Measurements from ENCODE around the gene CHIC2.
A peak's percentile ranks its signal among the peaks of the same experiment; 100 is the strongest.

CHIC2 gene

DNA sequence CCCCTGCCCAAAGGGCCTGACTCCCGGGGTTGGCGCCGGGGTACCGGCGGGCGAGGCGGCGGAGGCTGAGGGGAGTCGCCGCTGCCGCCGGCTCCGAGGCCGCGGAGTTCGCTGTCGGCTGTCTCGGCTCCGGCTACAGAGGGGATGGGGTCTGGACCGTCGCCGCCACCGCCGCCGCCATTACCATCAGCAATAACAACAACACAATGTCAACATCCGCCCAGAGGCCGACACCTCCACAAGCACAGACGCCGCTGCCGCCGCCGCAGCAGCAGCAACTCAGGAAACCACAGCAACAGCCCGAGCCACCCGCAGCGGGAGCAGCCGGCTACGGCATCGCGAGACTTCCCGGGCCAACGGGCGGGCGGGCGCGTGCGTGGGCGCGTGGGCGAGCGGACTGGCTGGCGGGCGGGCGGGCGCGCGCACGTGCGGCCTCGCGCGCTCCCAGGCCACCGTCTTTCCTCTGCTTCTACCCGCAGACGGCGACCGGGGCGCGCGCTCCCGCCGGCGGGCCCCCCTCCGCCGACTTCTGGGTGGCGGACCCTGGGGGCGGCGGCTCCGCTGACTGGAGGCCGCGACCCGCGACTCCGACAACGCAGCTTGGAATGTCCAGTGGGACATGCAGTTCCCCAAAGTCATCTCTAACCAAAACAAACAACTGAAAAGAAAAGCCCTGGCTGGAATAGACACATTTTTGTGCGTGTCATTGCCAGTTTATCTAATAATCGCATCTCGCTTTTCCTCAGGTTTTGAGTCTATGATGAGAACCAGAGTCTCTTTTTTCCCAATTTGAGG lies at the start of gene CHIC2:
Gene CHIC2 (minus strand): TSS at position 289 of the 795 bp plus-strand sequence. CDS start 305 bp downstream, outside the sequence.
- DNase-seq = peak; percentile 87

DNA sequence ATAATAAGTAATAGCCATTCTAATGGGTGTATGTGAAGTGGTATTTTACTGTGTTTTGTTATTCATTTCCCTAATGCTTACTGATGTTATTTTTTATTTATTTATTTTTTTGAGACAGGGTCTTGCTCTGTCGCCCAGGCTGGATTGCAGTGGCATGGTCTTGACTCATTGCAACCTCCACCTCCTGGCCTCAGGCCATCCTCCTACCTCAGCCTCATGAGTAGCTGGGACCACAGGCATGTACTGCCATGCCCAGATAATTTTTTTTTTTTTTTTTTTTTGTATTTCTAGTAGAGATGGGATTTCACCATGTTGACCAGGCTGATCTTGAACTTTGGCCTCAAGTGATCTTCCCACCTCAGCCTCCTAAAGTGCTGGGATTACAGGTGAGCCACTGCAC lies 48.8 kb upstream of the CHIC2 start:
- peak; percentile 32 for DNase-seq

GRCh38 chr4:54110019-54110416 lies 45.6 kb upstream of the CHIC2 start:
- DNase-seq = no peak

GRCh38 chr4:54109241-54110018 lies 45.0 kb upstream of the CHIC2 start:
- no peak for DNase-seq

GRCh38 chr4:54107951-54108748 lies 43.7 kb upstream of the CHIC2 start:
- no peak for DNase-seq

GRCh38 chr4:54104907-54105306 lies 40.5 kb upstream of the CHIC2 start:
- DNase-seq = no peak

- no peak for DNase-seq
These were observed 38.8 kb upstream of the CHIC2 start for GRCh38 chr4:54103190-54103574.

DNA sequence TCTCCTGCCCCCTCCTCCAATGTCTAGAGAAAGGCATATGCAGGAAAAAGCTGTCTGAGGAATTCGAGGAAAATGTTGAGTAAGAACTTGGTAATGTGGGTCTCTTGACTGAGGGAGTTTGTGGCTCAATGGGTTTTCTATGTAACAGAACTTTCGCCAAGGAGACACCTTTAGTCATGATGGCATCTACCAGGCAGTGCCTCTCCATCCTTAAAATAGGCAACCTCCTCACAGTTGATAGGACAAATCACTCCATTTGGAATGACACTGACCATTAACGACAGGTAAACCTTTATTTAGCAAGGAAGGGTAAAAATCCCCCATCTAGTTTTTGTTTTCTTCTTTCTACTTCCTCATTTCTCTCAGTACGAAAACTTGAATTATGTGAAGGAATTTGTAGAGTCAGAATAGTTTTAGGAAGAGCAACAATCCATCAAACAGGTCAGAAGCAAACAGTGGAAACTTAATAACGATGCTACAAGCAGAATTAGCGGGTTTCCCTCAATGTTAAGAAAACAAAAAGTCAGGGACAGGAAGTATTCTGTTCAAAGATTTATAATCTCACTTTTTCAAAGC lies 38.2 kb upstream of the CHIC2 start:
- no peak for DNase-seq

DNA sequence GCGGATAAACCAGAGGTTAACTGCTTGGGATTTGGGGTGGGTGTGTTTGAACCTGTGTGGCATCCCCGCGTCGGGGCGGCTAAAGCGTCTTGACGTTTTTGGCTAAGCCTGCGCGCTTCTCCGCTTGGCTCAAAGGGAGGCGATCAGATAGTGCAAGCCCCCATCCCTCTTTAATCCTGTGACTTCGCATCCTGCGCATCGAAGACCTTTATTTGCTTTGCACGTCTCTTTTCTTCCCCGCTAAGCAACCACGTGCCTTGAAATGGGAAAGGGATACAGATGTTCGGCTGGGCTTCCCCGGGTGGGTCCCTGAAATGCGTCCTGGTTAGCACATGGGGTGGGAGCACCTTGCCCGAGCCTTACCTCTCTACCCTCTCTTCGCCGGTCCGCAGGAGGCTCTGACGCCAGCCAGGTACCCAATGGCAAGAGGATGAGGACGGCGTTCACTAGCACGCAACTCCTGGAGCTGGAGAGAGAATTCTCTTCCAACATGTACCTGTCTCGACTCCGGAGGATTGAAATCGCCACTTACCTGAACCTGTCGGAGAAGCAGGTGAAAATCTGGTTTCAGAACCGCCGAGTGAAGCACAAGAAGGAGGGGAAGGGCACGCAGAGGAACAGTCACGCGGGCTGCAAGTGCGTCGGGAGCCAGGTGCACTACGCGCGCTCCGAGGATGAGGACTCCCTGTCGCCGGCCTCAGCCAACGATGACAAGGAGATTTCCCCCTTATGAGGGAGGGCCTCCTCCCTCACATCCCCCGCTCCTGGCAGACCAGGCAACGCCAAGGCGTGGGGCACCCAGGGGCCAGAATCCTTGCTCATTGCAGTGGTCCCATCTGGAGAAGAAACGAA lies 37.0 kb upstream of the CHIC2 start:
- DNase-seq = no peak

GRCh38 chr4:54100595-54101189 lies 36.3 kb upstream of the CHIC2 start:
- no peak for DNase-seq

- no peak for DNase-seq
These were observed 35.6 kb upstream of the CHIC2 start, which contains the start of gene GSX2 for GRCh38 chr4:54099748-54100574. GSX2 (plus strand) TSS chr4:54100163; CDS start chr4:54100345, 182 bp downstream.

DNA sequence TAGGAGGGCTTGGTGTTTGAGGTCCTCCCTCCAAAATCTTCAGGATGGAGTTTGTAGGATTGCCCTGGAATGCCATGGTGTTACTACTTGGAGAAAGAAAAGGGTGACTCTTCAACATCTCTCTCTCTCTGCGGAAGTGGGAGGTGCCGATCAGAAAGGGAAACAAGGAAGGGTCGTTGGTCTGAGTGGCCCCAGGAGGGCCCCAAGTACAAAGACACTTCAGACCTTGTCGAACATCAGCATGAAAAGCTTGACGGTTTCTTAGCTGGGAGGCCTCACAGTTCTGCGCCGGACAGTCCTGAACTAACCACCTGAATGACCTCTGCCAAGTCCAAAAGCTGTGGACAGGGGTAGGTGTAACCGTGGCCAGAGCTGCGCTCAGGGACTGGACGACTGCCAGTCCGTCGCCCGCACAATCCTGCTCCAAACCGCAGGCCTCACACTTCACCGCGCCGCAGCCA lies 34.9 kb upstream of the CHIC2 start:
- no peak for DNase-seq

- DNase-seq = no peak
These were observed 34.0 kb upstream of the CHIC2 start for GRCh38 chr4:54098375-54098774.

DNA sequence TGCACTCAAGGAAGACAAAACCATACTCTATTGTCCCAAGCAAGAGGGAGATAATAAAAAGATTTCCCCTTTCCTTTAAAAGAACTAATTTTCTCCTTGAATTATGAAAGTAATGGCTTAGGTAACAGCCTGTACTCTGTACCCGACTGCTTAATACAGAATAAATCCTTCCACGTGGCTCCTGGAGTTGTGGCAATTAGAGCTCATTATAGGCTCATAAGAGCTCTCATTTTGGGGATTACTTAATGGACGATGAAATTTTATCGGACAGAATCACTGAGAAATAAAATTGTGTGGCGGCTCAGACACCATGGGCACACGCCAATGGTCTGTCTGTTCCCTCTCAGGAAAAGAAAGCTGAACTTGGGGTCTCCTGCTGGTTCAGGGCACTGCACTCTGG lies 32.7 kb upstream of the CHIC2 start:
- DNase-seq = no peak

DNA sequence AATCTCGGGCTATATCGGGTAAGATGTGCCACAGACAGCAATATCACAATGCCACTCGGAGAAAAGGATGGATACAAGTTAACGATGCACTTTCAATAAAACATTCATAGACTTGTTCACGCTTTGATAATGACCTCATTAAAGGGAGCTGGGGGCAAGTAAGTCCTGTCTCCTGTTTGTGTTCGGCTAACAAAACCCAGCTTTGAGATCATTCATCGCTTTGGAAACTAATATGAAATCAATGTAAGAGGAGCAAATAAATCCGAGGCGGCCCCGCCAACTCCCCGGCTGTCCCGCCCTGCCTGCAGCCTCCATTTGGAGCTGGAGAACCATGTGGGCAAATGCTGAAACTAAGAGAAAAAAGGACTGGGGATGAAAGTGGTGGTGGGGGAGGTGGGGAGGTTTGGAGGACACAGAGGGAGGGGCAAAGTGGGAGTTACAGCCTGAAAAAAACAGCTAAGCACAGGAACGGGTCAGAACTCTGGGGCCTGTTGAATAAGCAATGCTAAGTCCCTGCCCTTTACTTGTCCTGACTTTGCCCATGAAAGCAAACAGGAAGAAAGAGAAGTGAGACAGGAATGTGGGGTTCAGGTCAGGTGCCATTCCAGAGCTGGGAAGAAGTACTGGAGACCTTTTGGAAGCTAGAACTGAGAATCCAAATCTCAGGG lies 32.0 kb upstream of the CHIC2 start:
- no peak for DNase-seq

GRCh38 chr4:54095110-54095825 lies 30.9 kb upstream of the CHIC2 start:
- no peak for DNase-seq

- no peak for DNase-seq
These were observed 30.0 kb upstream of the CHIC2 start for GRCh38 chr4:54094451-54094850.

DNA sequence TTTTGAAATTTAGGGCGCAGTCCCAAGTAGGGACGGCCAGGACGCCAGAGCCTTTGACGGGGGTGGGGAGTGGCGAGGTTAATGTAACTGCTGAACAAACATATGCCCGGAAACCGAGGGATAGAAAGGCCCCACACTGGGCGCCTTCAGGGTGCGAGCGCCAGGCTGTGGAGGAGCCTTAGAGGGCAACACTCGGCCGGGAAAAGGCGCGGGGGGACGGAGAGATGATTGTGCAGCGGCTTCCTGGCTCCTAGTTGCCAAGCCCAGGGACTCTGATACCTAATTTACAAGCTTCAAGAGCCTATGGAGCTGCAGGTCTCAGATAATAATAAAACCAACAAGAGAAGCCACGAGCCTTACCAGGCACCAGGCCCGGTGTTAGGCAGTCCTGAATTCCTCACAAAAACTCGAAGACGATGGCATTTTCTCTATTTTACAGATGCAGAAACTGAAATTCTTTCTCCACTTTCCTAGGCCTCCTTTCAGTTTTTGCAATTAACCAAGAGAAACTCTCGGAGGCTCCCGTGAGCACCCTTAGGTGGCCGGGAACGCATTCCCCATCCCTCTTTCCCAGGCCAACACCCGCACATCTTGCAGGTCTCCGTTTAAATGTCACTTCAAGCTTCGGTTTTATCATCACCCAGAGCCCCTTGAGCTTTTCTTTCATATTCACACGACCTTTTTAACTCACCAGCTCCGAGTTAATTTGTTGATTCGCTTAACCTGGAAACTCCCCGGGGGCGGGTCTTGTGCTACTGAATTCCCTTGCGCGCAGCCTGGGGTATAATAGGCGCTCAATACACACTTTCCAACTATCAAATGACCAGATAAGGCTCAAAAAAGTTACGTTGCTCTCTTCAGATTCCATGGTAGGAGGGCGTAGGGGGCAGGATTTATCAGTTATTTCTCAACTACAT lies 29.2 kb upstream of the CHIC2 start:
- DNase-seq = no peak
